ENCODE data around the gene RRBP1.

DNA sequence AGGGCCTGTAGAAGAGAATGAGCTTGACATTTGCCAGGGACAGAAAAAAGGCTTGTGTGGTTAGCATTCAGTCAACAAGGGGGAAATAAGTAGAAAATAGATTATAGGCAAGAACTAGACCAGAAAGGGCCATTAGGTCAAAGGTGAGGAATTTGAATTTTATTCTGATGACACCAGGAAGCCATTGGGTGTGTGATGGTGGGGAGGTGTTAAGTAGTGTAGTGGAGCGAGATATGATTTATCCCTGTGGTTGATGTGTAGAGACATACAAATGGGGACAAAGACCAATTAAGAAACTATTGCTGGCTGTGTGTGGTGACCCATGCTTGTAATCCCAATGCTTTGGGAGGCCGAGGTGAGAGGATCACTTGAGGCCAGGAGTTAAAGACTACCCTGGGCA, 101.1 kb downstream of the RRBP1 start:
- TF ChIP-seq CTCF (conservative IDR thresholded peaks at IDR 0.05 in 1 of 2, IDR thresholded peaks at IDR 0.05 in 1 of 2; ENCODE audit: extremely low read depth in 1 of 2, insufficient read depth in 1 of 2, low read depth in 1 of 2, low read length in 2 of 2) (no peak), EZH2 (IDR thresholded peaks at IDR 0.05; ENCODE audit: borderline replicate concordance, low read length) (no peak)
